Stimulated activated CD4-positive, alpha-beta T cell treated with anti-CD3 and anti-CD28 coated beads, Interleukin-2, amount 100 ng/mL, for 48 hours (primary cell): ENCODE data around the gene TRAPPC12.
"Not testable (repeated sequence)": the region's sequence is repeated elsewhere in the genome, so short reads cannot be mapped to it uniquely, and the experiment has no call there.

Experiments used
- DNase-seq, 2 donors: peaks; one replicate each; pipeline ENCODE4 v3.0.0-alpha.2; 2020

The TRAPPC12 gene

DNA sequence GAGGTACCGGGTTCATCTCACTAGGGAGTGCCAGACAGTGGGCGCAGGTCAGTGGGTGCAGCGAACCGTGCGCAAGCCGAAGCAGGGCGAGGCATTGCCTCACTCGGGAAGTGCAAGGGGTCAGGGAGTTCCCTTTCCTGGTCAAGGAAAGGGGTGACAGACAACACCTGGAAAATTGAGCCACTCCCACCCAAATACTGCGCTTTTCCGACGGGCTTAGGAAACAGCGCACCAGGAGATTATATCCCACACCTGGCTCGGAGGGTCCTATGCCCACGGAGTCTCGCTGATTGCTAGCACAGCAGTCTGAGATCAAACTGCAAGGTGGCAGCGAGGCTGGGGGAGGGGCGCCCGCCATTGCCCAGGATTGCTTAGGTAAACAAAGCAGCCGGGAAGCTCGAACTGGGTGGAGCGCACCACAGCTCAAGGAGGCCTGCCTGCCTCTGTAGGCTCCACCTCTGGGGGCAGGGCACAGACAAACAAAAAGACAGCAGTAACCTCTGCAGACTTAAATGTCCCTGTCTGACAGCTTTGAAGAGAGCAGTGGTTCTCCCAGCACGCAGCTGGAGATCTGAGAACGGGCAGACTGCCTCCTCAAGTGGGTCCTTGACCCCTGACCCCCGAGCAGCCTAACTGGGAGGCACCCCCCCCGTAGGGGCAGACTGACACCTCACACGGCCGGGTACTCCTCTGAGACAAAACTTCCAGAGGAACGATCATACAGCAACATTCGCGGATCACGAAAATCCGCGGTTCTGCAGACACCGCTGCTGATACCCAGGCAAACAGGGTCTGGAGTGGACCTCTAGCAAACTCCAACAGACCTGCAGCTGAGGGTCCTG lies 9.9 kb upstream of the TRAPPC12 start:
- DNase-seq, result not testable (repeated sequence)

DNA sequence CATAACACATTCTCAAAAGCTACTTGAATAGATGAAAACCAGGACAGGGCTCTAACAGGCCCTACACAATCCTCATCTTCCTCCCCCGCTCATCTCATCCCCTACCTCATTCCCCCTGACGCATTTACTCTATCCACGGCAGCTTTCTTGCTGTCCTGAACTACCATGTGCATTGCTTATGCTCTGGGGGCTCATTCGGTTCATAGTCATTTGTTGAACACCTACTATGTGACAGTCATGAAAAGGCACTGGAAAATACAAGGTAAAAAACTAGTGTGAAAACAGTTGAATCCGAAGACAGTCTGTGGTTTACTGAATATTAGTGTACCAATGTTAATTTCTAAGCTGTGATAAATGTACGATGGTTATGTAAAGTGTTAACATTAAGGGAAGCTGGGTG lies 2.7 kb upstream of the TRAPPC12 start:
- no peak for DNase-seq

DNA sequence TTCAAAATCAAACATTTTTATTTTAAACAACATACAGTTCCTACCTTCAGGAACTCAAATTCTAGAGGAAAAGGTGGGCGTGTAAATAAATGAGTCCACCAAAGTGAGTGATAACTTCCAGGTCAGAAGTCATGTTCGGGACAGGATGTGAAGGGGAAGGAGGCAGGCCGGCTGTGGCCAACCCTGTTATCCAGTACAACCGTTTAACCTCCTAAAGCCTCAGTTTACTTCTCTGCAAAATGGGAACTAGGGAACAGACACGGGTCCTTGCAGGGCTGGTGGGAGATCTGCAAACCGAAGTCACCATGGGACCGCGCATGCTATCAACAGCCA lies 2.2 kb upstream of the TRAPPC12 start:
- DNase-seq, result peak; percentile 20 to 26

DNA sequence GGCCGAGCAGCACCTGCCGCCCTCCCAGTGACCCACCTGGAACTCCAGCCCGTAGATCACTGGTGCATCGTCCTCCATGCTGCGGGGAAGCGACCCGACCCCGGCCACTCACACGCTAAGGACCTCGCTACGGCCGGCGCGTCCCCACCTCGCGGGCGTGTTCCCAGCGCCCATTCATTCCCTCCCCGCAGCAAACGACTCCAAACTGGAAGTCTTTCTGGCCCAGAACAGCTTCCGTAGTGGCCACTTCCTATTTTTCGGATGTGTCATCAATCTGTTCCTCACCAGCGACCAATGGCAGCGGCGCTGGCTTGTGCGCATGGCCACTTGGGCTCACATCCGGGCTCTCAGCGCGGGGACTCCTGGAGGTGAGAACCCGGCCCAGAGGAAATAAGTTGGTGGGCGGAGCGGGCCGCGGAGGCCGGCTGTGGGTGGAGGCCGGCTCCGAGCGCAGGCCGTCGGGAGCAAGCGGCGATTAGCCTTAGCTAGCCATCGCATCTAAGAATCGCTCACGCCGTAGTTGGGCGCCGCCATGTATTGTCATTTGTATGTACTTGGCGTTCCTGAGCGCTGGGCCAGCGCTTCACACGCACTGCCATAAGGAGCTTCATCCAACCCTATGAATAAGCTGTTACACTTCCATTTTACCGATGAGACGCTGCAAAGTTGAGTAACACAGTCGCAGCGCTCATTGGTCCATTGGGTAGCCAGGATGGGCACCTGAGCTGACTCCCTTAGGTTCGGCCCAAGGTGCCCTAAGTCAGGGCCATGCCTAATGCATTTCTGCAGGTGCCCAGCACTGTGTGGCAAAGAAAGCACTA lies 1.7 kb upstream of the TRAPPC12 start, which contains the start of gene EIPR1:
EIPR1 (minus strand) TSS at position 207 of the 821 bp plus-strand sequence; CDS start at position 78, 129 bp downstream.
- DNase-seq, result peak; percentile 89 to 91

DNA sequence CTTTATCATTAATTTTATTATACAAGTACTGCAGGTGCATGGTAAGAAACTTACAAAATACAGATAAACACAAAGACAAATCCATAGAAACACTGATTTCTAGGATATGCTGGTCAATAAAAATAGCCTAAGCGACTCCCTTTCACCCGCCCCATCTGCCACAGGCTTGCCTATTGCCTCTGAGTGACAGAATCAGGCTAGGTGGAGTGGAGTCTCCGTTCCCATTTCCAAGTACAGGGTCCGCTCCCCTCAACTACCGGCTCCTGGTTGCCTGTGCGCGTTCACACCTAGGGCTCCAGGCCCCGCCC lies 201 bp upstream of the TRAPPC12 start:
- no peak for DNase-seq

DNA sequence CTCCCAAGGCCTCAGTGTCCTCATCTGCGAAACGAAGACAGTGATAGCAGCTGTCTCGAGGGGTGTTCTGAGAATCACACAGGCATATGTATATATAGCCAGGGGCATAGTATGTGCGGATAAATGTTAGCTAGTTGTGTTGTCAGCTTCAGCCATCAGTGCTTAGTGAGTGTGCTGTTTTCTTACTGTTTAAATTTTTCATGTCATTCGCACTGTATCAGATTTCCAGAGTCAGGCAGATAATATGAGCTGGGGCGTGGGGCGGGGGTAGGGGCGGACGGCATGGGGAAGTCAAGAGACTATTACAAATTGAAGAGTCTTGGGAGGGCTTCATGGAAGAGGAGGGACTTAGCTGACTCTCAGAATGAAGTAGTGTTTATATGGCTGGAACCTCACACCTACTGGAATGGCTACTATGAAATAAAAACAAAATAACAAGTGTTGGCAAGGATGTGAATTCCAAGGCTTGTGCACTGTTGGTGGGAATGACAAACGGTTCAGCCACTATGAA lies 7.0 kb downstream of the TRAPPC12 start:
- DNase-seq, result no peak

DNA sequence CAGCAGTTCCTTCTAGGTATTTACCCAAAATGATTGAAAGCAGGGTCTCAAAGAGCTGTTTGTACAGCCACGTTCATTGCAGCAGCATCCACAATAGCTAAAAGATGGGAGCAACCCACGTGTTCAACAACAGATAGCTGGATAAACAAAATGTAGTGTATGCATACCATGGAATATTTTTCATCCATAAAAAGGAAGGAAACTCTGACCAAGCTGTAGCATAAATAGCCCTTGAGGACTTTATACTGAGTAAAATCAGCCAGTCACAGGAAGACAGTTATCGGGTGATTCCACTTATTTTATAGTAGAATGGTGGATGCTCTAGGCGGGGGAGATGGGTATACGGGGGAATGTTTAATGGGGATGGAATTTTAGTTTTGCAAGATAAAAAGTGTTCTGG lies 7.5 kb downstream of the TRAPPC12 start:
- no peak for DNase-seq

DNA sequence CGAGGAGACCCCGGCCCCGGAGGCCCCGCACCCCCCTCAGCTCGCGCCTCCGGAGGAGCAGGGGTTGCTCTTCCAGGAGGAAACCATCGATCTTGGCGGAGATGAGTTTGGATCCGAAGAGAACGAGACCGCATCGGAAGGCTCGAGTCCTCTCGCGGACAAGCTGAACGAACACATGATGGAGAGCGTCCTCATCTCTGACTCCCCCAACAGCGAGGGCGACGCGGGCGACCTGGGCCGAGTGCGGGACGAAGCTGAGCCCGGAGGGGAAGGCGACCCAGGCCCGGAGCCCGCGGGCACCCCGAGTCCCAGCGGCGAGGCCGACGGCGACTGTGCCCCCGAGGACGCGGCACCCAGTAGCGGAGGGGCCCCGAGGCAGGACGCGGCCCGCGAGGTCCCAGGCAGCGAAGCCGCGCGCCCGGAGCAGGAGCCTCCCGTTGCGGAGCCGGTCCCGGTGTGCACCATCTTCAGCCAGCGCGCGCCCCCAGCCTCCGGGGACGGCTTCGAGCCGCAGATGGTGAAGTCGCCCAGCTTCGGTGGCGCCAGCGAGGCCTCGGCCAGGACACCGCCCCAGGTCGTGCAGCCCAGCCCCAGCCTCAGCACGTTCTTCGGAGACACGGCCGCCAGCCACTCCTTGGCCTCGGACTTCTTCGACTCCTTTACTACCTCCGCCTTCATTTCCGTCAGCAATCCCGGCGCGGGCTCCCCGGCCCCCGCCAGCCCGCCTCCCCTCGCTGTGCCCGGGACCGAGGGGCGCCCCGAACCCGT lies 8.3 kb downstream of the TRAPPC12 start:
- DNase-seq, result no peak

DNA sequence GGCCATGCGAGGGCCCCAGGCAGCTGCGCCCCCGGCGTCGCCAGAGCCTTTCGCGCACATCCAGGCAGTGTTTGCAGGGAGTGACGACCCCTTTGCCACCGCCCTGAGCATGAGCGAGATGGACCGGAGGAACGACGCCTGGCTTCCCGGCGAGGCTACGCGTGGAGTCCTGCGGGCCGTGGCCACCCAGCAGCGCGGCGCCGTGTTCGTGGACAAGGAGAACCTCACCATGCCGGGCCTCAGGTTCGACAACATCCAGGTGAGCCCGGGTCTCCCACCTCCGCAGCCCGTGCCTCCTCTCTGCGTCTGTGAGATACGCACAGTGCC lies 8.9 kb downstream of the TRAPPC12 start:
- no peak for DNase-seq

DNA sequence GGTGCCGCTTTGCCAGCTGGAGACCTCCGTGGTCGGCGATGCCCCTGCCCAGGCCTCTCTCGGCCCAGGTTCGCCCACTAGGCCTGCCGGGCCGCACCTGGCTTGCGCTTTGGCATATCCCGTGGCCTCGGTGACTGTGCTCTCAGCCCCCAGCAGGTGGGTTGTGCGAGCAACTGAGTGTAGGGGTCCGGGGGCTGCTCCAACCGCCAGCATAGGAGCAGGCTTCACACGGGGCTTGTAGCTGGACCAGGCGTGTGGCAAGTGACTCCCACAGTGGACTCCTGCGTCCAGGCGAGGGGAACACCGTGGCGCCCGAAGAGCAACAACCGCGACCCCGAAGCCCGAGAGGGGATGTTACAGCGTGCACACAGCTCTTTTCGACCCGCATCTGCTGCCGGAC lies 9.7 kb downstream of the TRAPPC12 start:
- no peak for DNase-seq

DNA sequence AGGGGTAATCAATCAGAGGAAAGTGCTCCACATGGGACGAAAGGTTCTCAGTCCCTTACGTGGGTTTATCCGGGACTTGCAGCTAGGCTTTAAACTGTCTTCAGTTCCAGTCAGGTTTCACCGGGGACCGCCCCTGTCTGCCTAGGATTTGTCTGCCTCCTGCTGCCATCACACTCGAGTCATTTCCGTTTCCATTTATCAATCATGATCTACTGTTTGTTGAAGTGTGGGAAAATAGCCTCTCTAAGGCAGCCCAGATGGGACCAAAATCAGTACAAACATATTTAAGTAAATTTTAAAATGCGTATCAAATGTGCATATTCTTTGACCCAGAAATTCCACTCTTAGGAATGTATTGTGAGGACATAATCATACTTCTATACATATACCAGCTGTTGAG lies 10.5 kb downstream of the TRAPPC12 start:
- DNase-seq, result no peak

DNA sequence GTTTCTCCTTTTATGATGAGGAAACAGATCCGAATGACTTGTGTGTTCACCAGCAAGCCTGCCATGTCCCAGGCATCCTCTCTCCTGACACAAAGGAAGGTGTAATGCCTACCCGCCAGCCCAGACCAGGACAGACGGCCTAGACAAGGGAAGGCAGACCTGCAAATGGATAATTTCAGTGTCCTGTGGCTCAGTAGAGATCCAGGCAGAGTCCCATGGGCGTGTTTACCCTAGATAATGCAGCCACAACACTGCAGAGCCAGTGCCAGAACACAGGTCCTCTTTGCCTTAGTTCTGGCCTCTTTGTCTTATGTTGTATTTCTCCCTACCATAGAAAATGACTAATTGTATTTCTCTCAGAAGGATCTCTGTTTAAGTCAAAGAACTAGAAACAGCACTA lies 12.7 kb downstream of the TRAPPC12 start:
- DNase-seq, result no peak

DNA sequence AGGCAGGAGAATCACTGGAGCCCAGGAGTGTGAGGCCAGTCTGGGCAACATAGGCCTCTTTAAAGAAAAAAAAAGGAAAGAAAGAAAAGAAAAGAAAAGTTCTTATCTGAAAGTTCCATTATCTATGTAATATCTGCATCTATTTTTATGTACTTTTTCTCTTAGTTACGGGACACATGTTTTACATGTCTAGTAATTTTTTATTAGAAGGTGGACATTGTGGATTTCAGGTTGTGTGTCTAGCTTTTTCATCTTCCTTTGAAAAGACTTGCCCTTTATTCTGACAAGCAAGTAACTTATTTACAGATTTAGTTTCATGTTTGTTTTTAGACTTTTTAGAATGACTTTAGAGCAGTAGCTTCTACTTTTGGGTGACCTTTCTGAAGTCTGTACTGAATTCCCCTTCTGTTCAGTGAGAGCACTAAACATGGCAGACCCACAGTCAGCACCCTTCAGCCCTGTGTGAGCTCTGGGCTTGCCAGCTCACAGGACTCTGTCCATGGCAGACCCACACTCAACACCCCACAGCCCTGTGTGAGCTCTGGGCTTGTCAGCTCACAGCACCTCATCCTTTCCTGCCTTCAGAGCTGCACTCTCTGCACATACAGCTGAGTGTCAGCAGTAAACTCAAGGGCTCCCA lies 17.5 kb downstream of the TRAPPC12 start:
- no peak for DNase-seq

DNA sequence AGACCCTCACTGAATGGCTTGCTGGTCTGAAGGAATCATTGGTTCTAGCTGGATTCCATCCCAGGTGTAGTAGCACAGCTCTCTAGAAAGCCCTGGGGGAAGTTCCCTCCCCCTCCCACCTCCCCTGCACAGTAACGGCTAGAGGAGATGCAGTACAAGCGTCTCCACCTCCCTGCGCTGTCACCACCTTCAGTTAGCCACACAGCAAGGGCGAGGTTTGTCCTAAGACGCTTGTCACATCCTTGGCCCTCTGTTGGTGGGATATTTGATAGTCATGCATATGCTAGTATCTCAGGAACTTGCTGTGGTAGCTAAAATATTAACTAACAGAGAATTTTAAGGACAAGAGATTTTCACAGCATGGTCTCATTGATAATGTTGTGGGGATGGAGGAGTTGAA lies 19.4 kb downstream of the TRAPPC12 start:
- DNase-seq, result no peak

DNA sequence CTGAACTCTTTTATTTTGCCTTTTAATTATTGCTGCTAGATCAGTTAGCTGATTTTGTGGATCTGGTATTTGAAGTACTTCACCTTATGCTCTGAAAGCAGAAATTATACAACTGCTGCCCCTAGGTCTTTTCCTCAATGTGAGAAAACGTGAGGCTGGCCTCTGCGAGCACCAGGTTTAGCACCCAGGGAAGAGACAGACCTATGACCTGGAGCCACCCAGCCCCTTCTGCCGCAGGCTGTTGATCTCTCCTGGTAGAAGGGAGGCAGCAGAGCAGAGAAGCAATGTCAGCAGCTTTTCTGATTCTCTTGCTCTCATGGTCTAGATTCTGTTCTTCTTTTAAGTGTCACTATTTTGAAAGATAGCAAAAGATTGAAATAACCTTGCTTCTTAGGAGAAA lies 19.9 kb downstream of the TRAPPC12 start:
- no peak for DNase-seq

DNA sequence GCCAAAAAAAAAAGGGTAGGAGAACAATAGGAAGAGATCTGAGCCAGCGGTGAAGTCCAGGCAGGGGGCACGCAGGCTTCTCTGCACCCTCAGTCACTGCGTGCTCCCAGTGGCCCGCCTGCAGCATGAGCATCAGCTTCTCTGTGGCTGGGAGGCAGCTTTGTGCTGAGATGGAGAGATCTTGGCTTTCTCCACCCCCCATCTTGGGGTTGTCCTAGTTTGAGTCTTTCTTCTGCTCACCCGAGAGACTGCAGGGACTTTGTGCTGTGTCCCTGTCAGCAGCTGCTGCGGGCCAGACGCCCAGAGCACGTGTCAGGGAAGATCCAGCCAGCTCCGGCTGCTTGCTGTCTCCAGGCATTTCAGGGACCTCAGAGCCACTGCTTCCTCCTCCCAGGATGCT lies 20.3 kb downstream of the TRAPPC12 start:
- DNase-seq, result no peak

DNA sequence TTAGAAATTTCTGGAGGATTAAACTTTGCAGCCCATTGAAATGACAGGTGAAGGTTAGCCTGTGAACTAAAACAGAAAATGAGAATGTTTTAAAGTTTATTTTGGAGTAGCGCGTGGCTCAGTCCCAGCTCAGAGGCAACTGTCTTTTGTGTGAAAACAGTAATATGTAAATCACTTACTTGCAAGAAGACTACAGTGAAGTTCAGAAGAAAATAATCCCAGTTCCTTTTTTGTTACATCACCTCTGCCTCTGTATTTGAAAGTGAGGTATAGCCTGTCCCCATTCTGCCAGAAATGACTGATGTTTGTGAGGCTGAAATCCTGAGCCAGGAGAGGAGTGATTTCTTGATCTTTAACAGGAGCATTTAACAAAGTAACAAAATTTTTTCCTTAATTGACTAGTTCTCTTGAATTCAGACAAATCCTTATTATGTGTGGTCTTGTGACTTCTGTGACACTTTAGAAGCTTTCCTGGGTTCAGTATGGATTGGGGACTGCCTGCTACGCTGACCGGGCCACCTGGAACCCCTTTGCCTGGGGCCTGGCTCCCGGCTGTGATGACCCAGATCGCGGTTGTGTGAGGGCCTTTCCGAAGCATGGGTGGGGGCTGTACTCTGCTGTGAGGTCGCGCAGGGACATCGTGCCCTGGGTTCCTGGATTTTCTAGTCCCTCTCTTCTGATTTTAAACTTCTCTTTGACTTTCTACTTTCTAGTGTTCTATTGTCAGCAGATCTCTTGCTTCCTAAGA lies 24.3 kb downstream of the TRAPPC12 start:
- DNase-seq, result no peak

DNA sequence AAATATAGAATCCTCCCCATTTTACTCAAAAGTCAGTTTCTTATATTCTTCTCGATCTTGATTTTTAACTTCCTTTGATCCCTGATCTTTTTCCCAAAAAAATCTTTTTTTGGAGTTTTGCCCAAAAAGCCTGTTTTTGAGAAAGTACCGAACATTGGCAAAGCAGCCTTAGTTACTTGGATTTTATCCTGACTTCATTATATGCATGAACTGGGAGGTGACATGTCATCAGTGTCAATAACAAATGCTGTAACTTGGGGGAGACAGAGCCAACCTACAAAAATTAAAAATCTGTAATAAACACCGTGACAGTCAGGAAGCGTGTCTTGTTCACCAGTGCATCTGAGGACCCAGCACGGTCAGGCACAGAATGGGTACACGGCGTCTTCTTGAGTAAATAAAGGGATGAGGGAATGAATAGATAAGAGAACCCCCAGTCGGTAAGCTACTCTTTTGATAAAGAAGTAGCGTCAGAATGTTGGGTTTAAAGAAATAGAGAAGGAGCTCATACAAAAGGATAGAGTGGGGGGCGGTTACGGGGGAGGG lies 24.9 kb downstream of the TRAPPC12 start:
- no peak for DNase-seq

DNA sequence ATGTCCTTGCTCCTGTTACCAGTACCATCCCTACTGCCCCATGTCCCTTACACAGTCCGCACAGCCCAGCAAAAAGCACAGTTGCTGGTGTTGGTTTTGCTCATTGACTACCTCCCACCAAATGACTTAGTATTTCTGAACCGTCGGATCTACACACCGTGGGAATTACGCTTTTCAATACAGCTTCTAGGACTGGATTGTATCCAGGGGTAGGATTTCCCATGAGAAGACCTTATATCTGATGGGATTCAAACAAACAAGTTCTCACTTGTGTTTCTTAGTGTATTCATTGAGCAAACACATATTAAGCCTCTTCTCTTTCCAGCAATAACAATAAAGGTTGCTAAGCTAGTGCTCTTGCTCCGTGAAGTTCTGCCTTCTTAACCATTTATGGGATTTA lies 25.8 kb downstream of the TRAPPC12 start:
- no peak for DNase-seq

DNA sequence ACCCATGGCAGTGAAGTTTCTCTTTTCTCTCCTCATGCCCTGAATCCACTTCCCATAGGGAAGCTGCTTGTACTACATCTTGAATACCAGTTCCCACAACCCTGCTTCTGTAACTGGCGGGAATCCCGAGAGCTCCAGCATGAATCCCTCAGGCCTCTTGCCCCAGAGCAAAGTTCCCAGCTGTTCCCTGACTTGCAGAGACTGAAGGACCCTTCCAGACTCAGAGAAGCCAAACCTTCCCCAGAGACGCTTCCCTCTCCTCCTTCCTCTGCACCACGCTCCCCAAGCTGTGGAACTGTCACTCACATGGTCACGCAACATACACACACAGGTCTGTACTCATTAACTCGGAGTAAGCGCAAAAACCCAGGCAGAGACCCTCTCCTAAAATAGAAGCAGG lies 26.4 kb downstream of the TRAPPC12 start:
- DNase-seq, result no peak

DNA sequence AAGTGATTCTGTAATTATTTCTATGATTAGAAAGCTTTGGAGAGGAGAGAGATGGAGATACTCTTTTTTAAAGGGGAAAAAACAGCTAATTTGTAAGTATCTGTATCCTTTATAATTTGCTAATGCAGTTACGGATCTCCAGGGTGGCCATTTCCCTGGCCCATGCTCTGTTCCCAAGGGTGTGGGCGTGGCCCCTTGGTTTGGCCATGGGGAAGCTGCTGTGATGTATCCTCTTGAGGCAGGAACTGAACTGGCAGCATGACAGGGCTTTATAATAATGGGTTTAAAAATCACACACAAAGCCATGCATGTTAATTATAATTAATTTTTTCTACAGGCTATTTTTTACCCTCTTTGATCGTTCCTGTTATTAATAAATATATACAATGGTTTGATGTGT lies 27.0 kb downstream of the TRAPPC12 start:
- DNase-seq, result no peak

DNA sequence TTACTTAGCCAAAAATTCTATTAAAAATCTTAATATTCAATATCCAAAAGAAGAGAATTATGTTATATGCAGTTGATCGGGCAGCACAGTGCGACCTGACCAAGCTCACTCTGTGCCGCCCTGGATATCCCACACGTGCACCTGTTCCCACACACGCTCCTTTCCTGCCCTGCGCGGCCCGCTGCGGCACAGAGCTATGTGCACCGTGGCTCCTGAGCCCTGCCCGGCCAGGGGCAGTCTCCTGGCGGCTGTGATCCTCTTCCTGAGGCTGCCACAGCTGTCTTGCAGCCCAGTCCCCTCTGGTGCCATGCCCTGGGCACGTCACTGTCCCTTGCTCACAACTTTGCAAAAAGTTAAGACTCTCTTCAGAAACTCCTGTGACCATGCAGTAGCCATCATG lies 29.3 kb downstream of the TRAPPC12 start:
- DNase-seq, result no peak
